Vagina (tissue), 2 donors: ENCODE data around the gene LSM12. TPM values are rescaled to one million over a fixed set of nuclear protein-coding genes. Genes with fewer than 3 reads are reported as not detected.
A peak's percentile ranks its signal among the peaks of the same experiment; 100 is the strongest.
"Not testable (repeated sequence)": the region's sequence is repeated elsewhere in the genome, so short reads cannot be mapped to it uniquely, and the experiment has no call there.

Source experiments
- DNase-seq, 2 donors: peaks; one replicate each; pipeline ENCODE4 v3.0.0-alpha.2; 2017; ENCODE audit errors: extremely low spot score in 2 of 2
- H3K27ac ChIP-seq: fragments of 200-600 bp; sonication (generic); one replicate; pipeline ENCODE4 v1.5.1; 2019
- H3K27me3 ChIP-seq: fragments of 200-600 bp; sonication (generic); one replicate; pipeline ENCODE4 v1.5.1; 2019
- H3K36me3 ChIP-seq, 2 donors: fragments of 200-600 bp; sonication (generic); one replicate each; pipeline ENCODE4 v1.5.1; 2017 to 2019
- H3K4me1 ChIP-seq: fragments of 200-600 bp; sonication (generic); one replicate; pipeline ENCODE4 v1.5.1; 2019
- H3K4me3 ChIP-seq, 2 donors: fragments of 200-600 bp; sonication (generic); 1 replicate in 1 of 2; 2 replicates in 1 of 2; pipeline ENCODE4 v1.5.1; 2016 to 2019
- H3K9me3 ChIP-seq: fragments of 200-600 bp; sonication (generic); one replicate; pipeline ENCODE4 v1.5.1; 2019
- CTCF ChIP-seq, 3 experiments: fragments of 450-650 bp in 2 of 3; fragments of 200-600 bp in 1 of 3; sonication (generic) in 1 of 3; IDR thresholded peaks; one replicate each; pipeline ENCODE4 v1.5.1; 2017 to 2019; ENCODE audit warnings: antibody characterized with exemption in 3 of 3, mild to moderate bottlenecking in 2 of 3, moderate library complexity in 2 of 3
- POLR2A ChIP-seq, 2 donors: fragments of 450-650 bp; IDR thresholded peaks; one replicate each; pipeline ENCODE4 v1.6.1; 2017; ENCODE audit warnings: antibody characterized with exemption in 2 of 2, mild to moderate bottlenecking in 2 of 2, moderate library complexity in 2 of 2
- POLR2AphosphoS5 ChIP-seq, 2 donors: sonication (generic); formaldehyde crosslinking; IDR thresholded peaks; one replicate each; pipeline ENCODE4 v1.9.0; 2017; ENCODE audit warnings: antibody characterized with exemption in 2 of 2, mild to moderate bottlenecking in 2 of 2, low read depth in 1 of 2; ENCODE audit not compliant: insufficient read depth in 1 of 2
- intact Hi-C: fragments of 100-400 bp; cut with DNase I; formaldehyde crosslinking; loops from one replicate; pipeline ENCODE4 v1.15.1; 2023
- total RNA-seq: library from RNA; depleted of rRNA; stranded (reverse); fragments of >200 nt; gene quantifications from one replicate; pipeline ENCODE4 v1.2.3, GENCODE V29; 2016

The LSM12 gene
- total RNA-seq, 1 donor from 2014 or later = 27.3 TPM

GRCh38 chr17:44102849-44103622 is 36.6 kb upstream of the LSM12 start:
- peak overlapping the region; percentile 59 for H3K27ac ChIP-seq
- H3K27me3 ChIP-seq = no peaks in the 10 kb centered on the region
- TF ChIP-seq POLR2AphosphoS5 (IDR thresholded peaks at IDR 0.05; ENCODE audit: insufficient read depth in 1 of 2, low read depth in 1 of 2) = peak in 1 of 2 donors; percentile 49
- TF ChIP-seq CTCF (IDR thresholded peaks at IDR 0.05) = no peak
- no peak for TF ChIP-seq POLR2A (IDR thresholded peaks at IDR 0.05)
- H3K36me3 ChIP-seq = no peaks in the 10 kb centered on the region
- H3K4me3 ChIP-seq = no peak overlapping the region
- H3K4me1 ChIP-seq = peaks cover 27% of the 10 kb centered on the region
- intact Hi-C loops = no loop called here
- no peaks in the 10 kb centered on the region for H3K9me3 ChIP-seq
- no peak for DNase-seq

GRCh38 chr17:44101858-44102257 is 35.4 kb upstream of the LSM12 start:
- H3K4me3 ChIP-seq, H3K9me3 ChIP-seq, intact Hi-C loops, H3K36me3 ChIP-seq, DNase-seq, H3K27ac ChIP-seq, H3K27me3 ChIP-seq: not testable (repeated sequence)
- peaks cover 27% of the 10 kb centered on the region for H3K4me1 ChIP-seq

- Histone ChIP-seq H3K27me3 (no peaks in the 10 kb centered on the region), H3K4me1 (peaks cover 34% of the 10 kb centered on the region), H3K27ac (peak overlapping the region; percentile 68), H3K4me3 (no peak overlapping the region), H3K36me3 (peaks cover 0 to 13% of the 10 kb centered on the region in 2 donors), H3K9me3 (no peaks in the 10 kb centered on the region)
- TF ChIP-seq CTCF (IDR thresholded peaks at IDR 0.05) = no peak
- TF ChIP-seq POLR2A (IDR thresholded peaks at IDR 0.05) = no peak
- no peak for TF ChIP-seq POLR2AphosphoS5 (IDR thresholded peaks at IDR 0.05; ENCODE audit: insufficient read depth in 1 of 2, low read depth in 1 of 2)
- intact Hi-C loops = no loop called here
- DNase-seq = no peak
These were observed 30.9 kb upstream of the LSM12 start for GRCh38 chr17:44097110-44097958.

- peaks cover 34% of the 10 kb centered on the region for H3K4me1 ChIP-seq
- peak overlapping the region; percentile 68 for H3K27ac ChIP-seq
- no peaks in the 10 kb centered on the region for H3K27me3 ChIP-seq
- peaks cover 0 to 27% of the 10 kb centered on the region in 2 donors for H3K36me3 ChIP-seq
- intact Hi-C loops = no loop called here
- TF ChIP-seq CTCF (IDR thresholded peaks at IDR 0.05) (no peak), POLR2AphosphoS5 (IDR thresholded peaks at IDR 0.05; ENCODE audit: insufficient read depth in 1 of 2, low read depth in 1 of 2) (peak in 1 of 2 donors; percentile 42)
- DNase-seq = no peak
- H3K9me3 ChIP-seq = no peaks in the 10 kb centered on the region
- H3K4me3 ChIP-seq = peak overlapping the region; percentile 21 to 38
These were observed 29.4 kb upstream of the LSM12 start for GRCh38 chr17:44095647-44096496.

- intact Hi-C loops = no loop called here
- no peak for DNase-seq
- Histone ChIP-seq H3K9me3 (no peaks in the 10 kb centered on the region), H3K36me3 (peaks cover 0 to 28% of the 10 kb centered on the region in 2 donors), H3K4me1 (peaks cover 34% of the 10 kb centered on the region), H3K27me3 (no peaks in the 10 kb centered on the region), H3K27ac (peak overlapping the region; percentile 68), H3K4me3 (peak overlapping the region; percentile 21 to 38)
- no peak for TF ChIP-seq POLR2A (IDR thresholded peaks at IDR 0.05)
- no peak for TF ChIP-seq POLR2AphosphoS5 (IDR thresholded peaks at IDR 0.05; ENCODE audit: insufficient read depth in 1 of 2, low read depth in 1 of 2)
- no peak for TF ChIP-seq CTCF (IDR thresholded peaks at IDR 0.05)
These were observed 28.8 kb upstream of the LSM12 start for GRCh38 chr17:44095388-44095646.
